Medulla oblongata (tissue), 1 donor: ENCODE measurements around the gene SEPTIN5.
"Not testable (repeated sequence)": the region's sequence is repeated elsewhere in the genome, so short reads cannot be mapped to it uniquely, and the experiment has no call there.

Experiments used
- DNase-seq: peaks from one replicate; pipeline ENCODE4 v3.0.0-alpha.2; 2015; ENCODE audit errors: extremely low spot score

SEPTIN5 gene

DNA sequence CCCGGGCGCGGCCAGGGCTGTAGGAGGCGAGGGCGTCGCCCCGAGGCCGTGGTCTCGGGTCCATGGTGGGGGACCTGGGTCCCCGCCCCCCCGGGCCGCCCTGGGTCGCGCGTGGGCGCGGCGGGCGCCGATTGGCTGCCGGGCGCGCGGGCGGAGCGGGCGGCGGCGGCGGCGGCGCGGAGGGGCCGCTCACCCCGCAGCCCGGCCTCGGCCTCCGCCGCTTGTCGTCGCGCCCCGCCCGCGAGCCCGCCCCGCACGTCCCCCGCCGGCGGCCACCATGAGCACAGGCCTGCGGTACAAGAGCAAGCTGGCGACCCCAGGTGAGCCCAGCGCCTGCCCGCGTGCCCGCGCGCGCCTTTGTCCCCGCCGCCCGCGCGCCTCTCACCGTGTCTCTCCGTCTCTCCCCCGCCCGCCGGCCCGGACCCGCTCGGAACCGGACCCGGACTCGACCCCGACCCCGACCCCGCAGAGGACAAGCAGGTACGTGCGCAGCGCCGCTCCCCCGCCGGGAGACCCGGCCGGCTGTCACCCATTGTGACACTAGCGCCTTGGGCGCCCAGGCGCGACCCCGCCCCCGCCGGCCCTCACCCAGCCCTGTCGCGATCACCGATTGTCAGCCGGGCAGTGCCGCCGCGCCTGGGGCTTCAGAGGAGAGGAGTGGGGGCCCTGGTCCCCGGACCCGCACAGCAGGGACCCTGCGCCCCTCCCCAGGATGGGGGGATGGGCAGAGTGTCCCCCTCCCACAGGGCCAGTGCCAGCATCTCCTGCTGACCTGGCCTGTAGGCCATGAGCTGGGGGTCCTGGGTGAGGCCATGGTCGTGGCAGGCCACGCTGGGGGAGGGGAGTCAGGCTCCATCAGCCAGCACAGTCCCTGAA lies at the start of gene SEPTIN5:
SEPTIN5 (plus strand) TSS at position 192 of the 876 bp plus-strand sequence; CDS start at position 278, 86 bp downstream.
- no peak for DNase-seq

DNA sequence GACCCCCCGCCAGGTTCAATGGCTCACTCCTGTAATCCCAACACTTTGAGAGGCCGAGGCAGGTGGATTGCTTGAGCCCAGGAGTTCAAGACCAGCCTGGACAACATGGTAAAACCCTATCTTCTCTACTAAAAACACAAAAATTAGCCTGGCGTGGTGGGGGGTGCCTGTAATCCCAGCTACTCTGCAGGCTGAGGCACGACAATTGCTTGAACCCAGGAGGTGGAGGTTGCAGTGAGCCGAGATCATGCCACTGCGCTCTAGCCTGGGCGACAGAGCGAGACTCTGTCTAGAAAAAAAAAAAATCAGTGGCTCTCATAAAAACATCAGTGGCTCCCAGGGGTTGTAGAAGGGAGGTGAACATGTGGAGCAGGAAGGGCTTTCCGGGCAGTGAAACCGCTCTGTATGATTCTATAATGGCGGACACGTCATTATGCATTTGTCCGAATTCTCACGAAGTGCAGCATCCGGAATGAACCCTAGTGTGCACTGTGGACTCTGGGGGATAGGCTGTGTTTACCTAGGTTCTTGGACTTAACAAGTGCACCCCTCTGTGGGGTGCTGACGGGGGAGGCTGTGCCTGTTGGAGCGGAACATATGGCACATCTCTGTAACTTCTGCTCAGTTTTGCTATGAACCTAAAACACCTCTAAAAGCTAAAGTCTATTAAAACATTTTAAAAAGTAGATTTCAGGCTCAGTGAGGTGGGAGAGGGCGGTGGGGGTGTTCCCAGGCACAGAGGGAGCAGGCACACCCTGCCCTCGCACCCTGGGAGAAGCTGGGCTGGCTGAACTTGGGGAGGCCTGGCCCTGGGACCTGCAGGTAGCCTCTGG lies 49.1 kb upstream of the SEPTIN5 start:
- no peak for DNase-seq

- no peak for DNase-seq
Observed at GRCh38 chr22:19665784-19666672, 48.3 kb upstream of the SEPTIN5 start.

- DNase-seq, result no peak
Observed at GRCh38 chr22:19666673-19667593, 47.4 kb upstream of the SEPTIN5 start.

GRCh38 chr22:19667872-19668740 lies 46.2 kb upstream of the SEPTIN5 start:
- no peak for DNase-seq

DNA sequence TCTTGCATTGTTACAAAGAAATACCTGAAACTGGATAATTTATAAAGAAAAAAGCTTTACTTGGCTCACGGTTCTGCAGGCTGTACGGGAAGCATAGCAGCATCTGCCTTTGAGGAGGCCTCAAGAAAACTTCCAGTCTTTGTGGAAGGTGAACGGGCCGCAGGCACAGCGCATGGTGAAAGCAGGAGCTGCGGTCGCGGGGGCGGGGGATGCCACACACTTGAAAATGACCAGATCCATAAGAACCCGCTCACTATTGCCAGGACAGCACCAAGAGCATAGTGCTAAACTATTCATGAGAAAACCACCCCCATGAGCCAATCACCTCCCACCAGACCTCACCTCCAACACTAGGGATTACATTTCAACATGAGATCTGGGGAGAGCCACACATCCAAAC lies 45.6 kb upstream of the SEPTIN5 start:
- DNase-seq, result no peak

- no peak for DNase-seq
Observed at GRCh38 chr22:19669570-19669969, 44.7 kb upstream of the SEPTIN5 start.

- no peak for DNase-seq
Observed at GRCh38 chr22:19671316-19671715, 43.0 kb upstream of the SEPTIN5 start.

- DNase-seq, result no peak
Observed at GRCh38 chr22:19672054-19672776, 42.1 kb upstream of the SEPTIN5 start.

- no peak for DNase-seq
Observed at GRCh38 chr22:19673660-19674059, 40.6 kb upstream of the SEPTIN5 start.

GRCh38 chr22:19674129-19674928 lies 40.0 kb upstream of the SEPTIN5 start:
- DNase-seq, result no peak

GRCh38 chr22:19674929-19675253 lies 39.4 kb upstream of the SEPTIN5 start:
- no peak for DNase-seq

GRCh38 chr22:19675428-19675827 lies 38.9 kb upstream of the SEPTIN5 start:
- DNase-seq, result no peak

- DNase-seq, result not testable (repeated sequence)
Observed at GRCh38 chr22:19676437-19676836, 37.9 kb upstream of the SEPTIN5 start.

DNA sequence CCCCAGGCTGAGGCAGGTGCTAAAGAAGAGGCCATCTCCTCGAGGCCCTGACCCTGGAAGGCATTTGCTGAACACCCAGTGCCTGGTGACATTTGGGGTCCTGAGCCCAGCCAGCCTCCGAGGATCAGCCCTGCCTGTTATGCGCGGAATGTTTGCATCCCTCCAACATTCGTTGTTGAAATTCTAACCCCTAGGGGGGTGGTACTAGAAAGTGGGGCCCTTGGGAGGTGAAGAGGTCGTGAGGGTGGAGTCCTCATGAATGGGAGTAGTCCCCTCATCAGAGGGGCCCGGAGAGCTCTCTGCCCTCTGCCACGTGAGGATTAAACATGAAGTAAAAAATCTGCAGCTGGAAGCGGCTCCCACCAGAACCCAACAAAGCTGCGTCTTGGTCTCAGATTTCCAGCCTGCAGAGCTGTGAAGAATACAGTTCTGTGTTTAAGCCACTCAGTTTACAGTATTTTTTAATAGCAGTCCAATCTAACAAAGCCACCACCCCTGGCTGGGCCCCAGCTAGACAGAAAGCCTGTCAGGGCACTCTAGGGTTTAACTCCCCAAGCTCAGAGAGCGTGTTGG lies 35.3 kb upstream of the SEPTIN5 start:
- no peak for DNase-seq

GRCh38 chr22:19679522-19680101 lies 34.7 kb upstream of the SEPTIN5 start:
- no peak for DNase-seq

- DNase-seq, result no peak
Observed at GRCh38 chr22:19680287-19680881, 33.9 kb upstream of the SEPTIN5 start.
